Right ventricle myocardium inferior (tissue), 1 donor: Measurements from ENCODE around the gene PPP1R11. TPM values are rescaled to one million over a fixed set of nuclear protein-coding genes. Genes with fewer than 3 reads are reported as not detected.
"Not testable (repeated sequence)": the region's sequence is repeated elsewhere in the genome, so short reads cannot be mapped to it uniquely, and the experiment has no call there.

Source experiments
- ATAC-seq: fragments of 200-7000 bp; cut with Tn5 transposase; one replicate; pipeline ENCODE4 v1.9.1; 2020; ENCODE audit warnings: mild to moderate bottlenecking, moderate library complexity
- DNase-seq: peaks from one replicate; pipeline ENCODE4 v3.0.0; 2021; ENCODE audit errors: missing footprints
- intact Hi-C: fragments of 100-400 bp; cut with DNase I; formaldehyde crosslinking; loops from one replicate; pipeline ENCODE4 v1.11.0; 2022
- long read RNA-seq: library from polyadenylated mRNA; unstranded; transcript quantifications from one replicate; pipeline ENCODE4 v2.0.0, GENCODE V29; 2021
- total RNA-seq: library from RNA; stranded (reverse); fragmentation: NEBNext Ultra II Directional; extraction: Animal tissue kit (Norgen Biotek cat#: 25700); gene quantifications from one replicate; pipeline ENCODE4 v1.2.1, GENCODE V29; 2021
- donor health status: DM: no; HTN: yes; CAD: no; lungs with severe emphysema.

Gene PPP1R11
- 44.3 TPM for total RNA-seq
- long read RNA-seq, transcript PPP1R11-205 (3 exons, 1,731 nt) = major isoform, 33 of 35 reads
- long read RNA-seq, partial matches to known transcripts = 1 of 35 reads
- long read RNA-seq, other reads (novel, unspliced or antisense) = 1 of 35 reads

- ATAC-seq = peak; percentile 99
- peak; percentile 99 for DNase-seq
- intact Hi-C loops = loop anchor here (2.0 kb wide), 1 partner anchor 34 kb away; no protein-coding TSS in a partner anchor
These were observed at the start of gene PPP1R11 for GRCh38 chr6:30066577-30067459. Gene PPP1R11 (plus strand): TSS chr6:30067198. CDS start chr6:30067411, 213 bp downstream.

GRCh38 chr6:30019819-30020218, 47.2 kb upstream of the PPP1R11 start:
- DNase-seq (no peak), ATAC-seq (no peak)
- intact Hi-C loops = no loop called here

GRCh38 chr6:30020626-30021025, 46.4 kb upstream of the PPP1R11 start:
- DNase-seq (no peak), ATAC-seq (no peak)
- intact Hi-C loops = no loop called here

- intact Hi-C loops = no loop called here
- no peak for DNase-seq
- no peak for ATAC-seq
These were observed 44.8 kb upstream of the PPP1R11 start for GRCh38 chr6:30022189-30022588.

GRCh38 chr6:30022712-30023111, 44.3 kb upstream of the PPP1R11 start:
- ATAC-seq, DNase-seq, intact Hi-C loops: not testable (repeated sequence)

- ATAC-seq (no peak), DNase-seq (no peak)
- intact Hi-C loops = no loop called here
These were observed 41.8 kb upstream of the PPP1R11 start for GRCh38 chr6:30025186-30025585.

GRCh38 chr6:30029588-30029987, 37.4 kb upstream of the PPP1R11 start:
- ATAC-seq (no peak), DNase-seq (no peak)
- intact Hi-C loops = no loop called here

- no peak for DNase-seq
- ATAC-seq = no peak
- intact Hi-C loops = no loop called here
These were observed 35.6 kb upstream of the PPP1R11 start for GRCh38 chr6:30031381-30031780.

GRCh38 chr6:30033440-30033839, 33.6 kb upstream of the PPP1R11 start:
- ATAC-seq, intact Hi-C loops: not testable (repeated sequence)

GRCh38 chr6:30035784-30036183, 31.2 kb upstream of the PPP1R11 start:
- DNase-seq (no peak), ATAC-seq (no peak)
- intact Hi-C loops = no loop called here

More at GRCh38 chr6:30033440-30033839, 33.6 kb upstream of the PPP1R11 start:
- DNase-seq = not testable (repeated sequence)

GRCh38 chr6:30037182-30037788, 29.7 kb upstream of the PPP1R11 start:
- intact Hi-C loops = no loop called here
- DNase-seq (no peak), ATAC-seq (no peak)

- no peak for ATAC-seq
These were observed 25.8 kb upstream of the PPP1R11 start for GRCh38 chr6:30041221-30041620.

GRCh38 chr6:30041821-30042220, 25.2 kb upstream of the PPP1R11 start:
- intact Hi-C loops = no loop called here
- DNase-seq (no peak), ATAC-seq (no peak)

More at GRCh38 chr6:30041221-30041620, 25.8 kb upstream of the PPP1R11 start:
- intact Hi-C loops = no loop called here
- no peak for DNase-seq

- intact Hi-C loops = no loop called here
- ATAC-seq (no peak), DNase-seq (no peak)
These were observed 24.5 kb upstream of the PPP1R11 start for GRCh38 chr6:30042476-30042875.

- DNase-seq = no peak
- intact Hi-C loops = no loop called here
- ATAC-seq = no peak
These were observed 24.1 kb upstream of the PPP1R11 start for GRCh38 chr6:30042914-30043313.

- intact Hi-C loops = no loop called here
- DNase-seq (no peak), ATAC-seq (no peak)
These were observed 23.3 kb upstream of the PPP1R11 start for GRCh38 chr6:30043744-30044143.

- DNase-seq (no peak), ATAC-seq (no peak)
These were observed 22.4 kb upstream of the PPP1R11 start for GRCh38 chr6:30044630-30045029.

GRCh38 chr6:30047220-30047619, 19.8 kb upstream of the PPP1R11 start:
- no peak for ATAC-seq
- intact Hi-C loops = no loop called here
- DNase-seq = no peak

More at GRCh38 chr6:30044630-30045029, 22.4 kb upstream of the PPP1R11 start:
- intact Hi-C loops = no loop called here

GRCh38 chr6:30053682-30054081, 13.3 kb upstream of the PPP1R11 start:
- DNase-seq (no peak), ATAC-seq (no peak)
- intact Hi-C loops = no loop called here

- intact Hi-C loops = no loop called here
- DNase-seq (no peak), ATAC-seq (no peak)
These were observed 11.5 kb upstream of the PPP1R11 start for GRCh38 chr6:30055513-30055912.
